MM.1S (cell line): ENCODE measurements around the gene BBX.

ENCODE experiments used
- DNase-seq: peaks from one replicate; pipeline ENCODE4 v3.0.0-alpha.2; 2015
- H2AFZ ChIP-seq: fragments of 300-600 bp; sonication (generic); 2 replicates; pipeline ENCODE4 v1.6.0; 2016; ENCODE audit warnings: antibody characterized with exemption, low read length
- H3F3A ChIP-seq: fragments of 300-600 bp; sonication (generic); 2 replicates; pipeline ENCODE4 v1.6.1; 2016; ENCODE audit warnings: mild to moderate bottlenecking, antibody characterized with exemption, low read length, moderate library complexity, mixed read lengths; ENCODE audit not compliant: insufficient read depth
- H3K27ac ChIP-seq: fragments of 300-600 bp; sonication (generic); 2 replicates; pipeline ENCODE4 v1.5.1; 2016; ENCODE audit warnings: mild to moderate bottlenecking, low read length
- H3K27me3 ChIP-seq: fragments of 300-600 bp; sonication (generic); replicated peaks from 2 replicates; pipeline ENCODE4 v1.6.0; 2016; ENCODE audit warnings: low read length; ENCODE audit not compliant: insufficient read depth
- H3K36me3 ChIP-seq: fragments of 300-600 bp; sonication (generic); replicated peaks from 2 replicates; pipeline ENCODE4 v1.6.1; 2016; ENCODE audit warnings: mild to moderate bottlenecking, low read length, mixed read lengths; ENCODE audit not compliant: insufficient read depth
- H3K4me1 ChIP-seq: fragments of 300-600 bp; sonication (generic); 2 replicates; pipeline ENCODE4 v1.6.1; 2016; ENCODE audit warnings: low read length, mixed read lengths
- H3K4me2 ChIP-seq: fragments of 300-600 bp; sonication (generic); 2 replicates; pipeline ENCODE4 v1.6.0; 2016; ENCODE audit warnings: low read depth, low read length
- H3K4me3 ChIP-seq: fragments of 300-600 bp; sonication (generic); 2 replicates; pipeline ENCODE4 v1.5.1; 2016; ENCODE audit warnings: low read length, mixed read lengths
- H3K79me2 ChIP-seq: fragments of 300-600 bp; sonication (generic); 2 replicates; pipeline ENCODE4 v1.6.1; 2016; ENCODE audit warnings: mixed run types, low read length, mixed read lengths
- H3K9ac ChIP-seq: fragments of 300-600 bp; sonication (generic); 2 replicates; pipeline ENCODE4 v1.6.1; 2016; ENCODE audit warnings: low read length, mixed read lengths
- H3K9me2 ChIP-seq: fragments of 300-600 bp; sonication (generic); replicated peaks from 2 replicates; pipeline ENCODE4 v1.6.1; 2016; ENCODE audit warnings: mild to moderate bottlenecking, low read length, mixed read lengths; ENCODE audit not compliant: insufficient read depth
- H3K9me3 ChIP-seq: fragments of 300-600 bp; sonication (generic); replicated peaks from 2 replicates; pipeline ENCODE4 v1.6.1; 2016; ENCODE audit warnings: mild to moderate bottlenecking, low read length, mixed read lengths; ENCODE audit not compliant: insufficient read depth
- H4K20me1 ChIP-seq: fragments of 300-600 bp; sonication (generic); 2 replicates; pipeline ENCODE4 v1.6.1; 2016; ENCODE audit warnings: mild to moderate bottlenecking, low read length, moderate library complexity, mixed read lengths; ENCODE audit not compliant: insufficient read depth
- CTCF ChIP-seq: fragments of 300-600 bp; sonication (generic); IDR thresholded peaks from 2 replicates; pipeline ENCODE4 v1.5.1; 2016; ENCODE audit warnings: antibody characterized with exemption, low read length, mixed read lengths
- EZH2 ChIP-seq: fragments of 300-600 bp; sonication (generic); optimal IDR thresholded peaks from 2 replicates; pipeline ENCODE3; 2017; ENCODE audit warnings: low read depth, mild to moderate bottlenecking, antibody characterized with exemption, low read length, mixed read lengths
- EZH2phosphoT487 ChIP-seq: fragments of 300-600 bp; sonication (generic); IDR thresholded peaks from 2 replicates; pipeline ENCODE4 v1.6.1; 2018; ENCODE audit warnings: antibody characterized with exemption, low read length

Gene BBX

GRCh38 chr3:107679921-107680320 is 157.2 kb downstream of the BBX start:
- Histone ChIP-seq H3K36me3 (no peaks in the 10 kb centered on the region), H3K27me3 (no peaks in the 10 kb centered on the region), H3K9ac (no peak overlapping the region), H3K9me2 (no peaks in the 10 kb centered on the region), H3K4me3 (no peak overlapping the region), H3K4me2 (no peak overlapping the region), H3K9me3 (no peaks in the 10 kb centered on the region), H4K20me1 (no peaks in the 10 kb centered on the region), H3K27ac (no peak overlapping the region), H2AFZ (no peak overlapping the region), H3F3A (peaks cover 11% of the 10 kb centered on the region), H3K79me2 (peaks cover 5% of the 10 kb centered on the region; the same call in 1 of the 2 replicates), H3K4me1 (peaks cover 11% of the 10 kb centered on the region)
- no peak for TF ChIP-seq EZH2
- TF ChIP-seq CTCF = no peak
- TF ChIP-seq EZH2phosphoT487 = no peak
- DNase-seq = no peak

GRCh38 chr3:107680698-107681097 is 157.9 kb downstream of the BBX start:
- H3K36me3 ChIP-seq = no peaks in the 10 kb centered on the region
- peaks cover 3% of the 10 kb centered on the region for H3F3A ChIP-seq
- no peak overlapping the region for H3K4me3 ChIP-seq
- peaks cover 5% of the 10 kb centered on the region; the same call in 1 of the 2 replicates for H3K79me2 ChIP-seq
- no peaks in the 10 kb centered on the region for H3K9me2 ChIP-seq
- DNase-seq = no peak
- no peaks in the 10 kb centered on the region for H4K20me1 ChIP-seq
- no peak overlapping the region for H3K4me2 ChIP-seq
- H3K9me3 ChIP-seq = no peaks in the 10 kb centered on the region
- no peak for TF ChIP-seq CTCF
- TF ChIP-seq EZH2 = no peak
- no peak for TF ChIP-seq EZH2phosphoT487
- no peaks in the 10 kb centered on the region for H3K27me3 ChIP-seq
- H3K4me1 ChIP-seq = peaks cover 5% of the 10 kb centered on the region
- no peak overlapping the region for H2AFZ ChIP-seq
- H3K9ac ChIP-seq = no peak overlapping the region
- H3K27ac ChIP-seq = no peak overlapping the region

GRCh38 chr3:107681396-107681795 is 158.6 kb downstream of the BBX start:
- DNase-seq = no peak
- peaks cover 2% of the 10 kb centered on the region; the same call in 1 of the 2 replicates for H3K79me2 ChIP-seq
- H3K27ac ChIP-seq = no peak overlapping the region
- no peaks in the 10 kb centered on the region for H3K9me3 ChIP-seq
- H2AFZ ChIP-seq = no peak overlapping the region
- TF ChIP-seq EZH2phosphoT487 (no peak), CTCF (no peak), EZH2 (no peak)
- H3K9ac ChIP-seq = no peak overlapping the region
- no peaks in the 10 kb centered on the region for H4K20me1 ChIP-seq
- no peak overlapping the region for H3K4me2 ChIP-seq
- H3K36me3 ChIP-seq = no peaks in the 10 kb centered on the region
- H3F3A ChIP-seq = no peaks in the 10 kb centered on the region
- peaks cover 2% of the 10 kb centered on the region; the same call in 1 of the 2 replicates for H3K4me1 ChIP-seq
- no peaks in the 10 kb centered on the region for H3K9me2 ChIP-seq
- no peak overlapping the region for H3K4me3 ChIP-seq
- H3K27me3 ChIP-seq = no peaks in the 10 kb centered on the region
